Limb (tissue), 2 donors: ENCODE data around the gene LRRC36.
"Not testable (repeated sequence)": the region's sequence is repeated elsewhere in the genome, so short reads cannot be mapped to it uniquely, and the experiment has no call there.

Experiments used
- DNase-seq, 2 donors: peaks; one replicate each; pipeline ENCODE4 v3.0.0-alpha.2; 2016; ENCODE audit errors: extremely low spot score in 2 of 2

Gene LRRC36

GRCh38 chr16:67403976-67404555, 77.5 kb downstream of the LRRC36 start:
- DNase-seq, result no peak

- DNase-seq, result no peak
These were observed 78.2 kb downstream of the LRRC36 start for GRCh38 chr16:67404740-67405226.

GRCh38 chr16:67405336-67405735, 78.7 kb downstream of the LRRC36 start:
- DNase-seq, result no peak

- peak in 1 of 2 donors; percentile 56 for DNase-seq
These were observed 79.7 kb downstream of the LRRC36 start for GRCh38 chr16:67406111-67406971.

GRCh38 chr16:67407176-67407787, 80.7 kb downstream of the LRRC36 start:
- no peak for DNase-seq

- no peak for DNase-seq
These were observed 81.3 kb downstream of the LRRC36 start for GRCh38 chr16:67407788-67408452.

- DNase-seq, result no peak
These were observed 83.0 kb downstream of the LRRC36 start for GRCh38 chr16:67409631-67410030.

GRCh38 chr16:67411339-67411738, 84.7 kb downstream of the LRRC36 start:
- DNase-seq, result no peak

GRCh38 chr16:67412294-67412693, 85.7 kb downstream of the LRRC36 start:
- no peak for DNase-seq

- DNase-seq, result no peak
These were observed 87.6 kb downstream of the LRRC36 start for GRCh38 chr16:67413978-67414911.

- not testable (repeated sequence) for DNase-seq
These were observed 88.8 kb downstream of the LRRC36 start for GRCh38 chr16:67415421-67415820.

GRCh38 chr16:67415872-67416793, 89.5 kb downstream of the LRRC36 start, which contains the start of gene ZDHHC1:
TSS of gene ZDHHC1 (minus strand) at chr16:67416477. CDS start at chr16:67407775, 8,702 bp downstream.
- DNase-seq, result peak; percentile 72 to 91

GRCh38 chr16:67417333-67418061, 90.9 kb downstream of the LRRC36 start:
- DNase-seq, result no peak

- no peak for DNase-seq
These were observed 92.9 kb downstream of the LRRC36 start for GRCh38 chr16:67419502-67419901.

- no peak for DNase-seq
These were observed 93.3 kb downstream of the LRRC36 start for GRCh38 chr16:67419931-67420330.

- no peak for DNase-seq
These were observed 94.4 kb downstream of the LRRC36 start for GRCh38 chr16:67421030-67421429.

GRCh38 chr16:67423015-67423414, 96.4 kb downstream of the LRRC36 start:
- no peak for DNase-seq

- no peak for DNase-seq
These were observed 97.1 kb downstream of the LRRC36 start for GRCh38 chr16:67423611-67424260.
